ENCODE results near the gene NLRP5. TPM values are rescaled to one million over a fixed set of nuclear protein-coding genes. Genes with fewer than 3 reads are reported as not detected.

NLRP5 gene
- total and polyA plus RNA-seq, 2 of the 8 experiments (the other 6 are each of a cell fraction or from before 2014, with no cell fraction given) = not detected

DNA sequence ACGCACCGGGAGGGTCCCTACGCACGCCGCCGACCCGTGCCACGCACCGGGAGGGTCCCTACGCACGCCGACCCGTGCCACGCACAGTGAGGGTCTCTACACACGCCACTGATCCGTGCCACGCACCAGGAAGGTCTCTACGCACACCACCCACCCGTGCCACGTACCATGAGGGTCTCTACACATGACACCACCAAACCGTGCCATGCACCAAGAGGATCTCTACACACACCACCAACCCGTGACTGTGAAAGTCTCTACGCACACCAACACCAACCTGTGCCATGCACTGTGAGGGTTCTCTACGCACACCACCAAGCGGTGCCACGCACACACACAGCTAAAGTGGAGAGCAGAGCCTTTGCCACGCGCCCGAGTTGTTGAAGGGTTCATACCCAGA, 117.8 kb downstream of the NLRP5 start:
- Histone ChIP-seq H3K79me1 (ENCODE audit: low read depth, low read length) (peaks cover 21% of the 10 kb centered on the region), H3K4me1 (replicated peaks in 1 of 4; ENCODE audit: control insufficient read depth in 3 of 4, insufficient read depth in 4 of 4, low read length in 3 of 4) (peaks cover 0 to 23% (median 14%) of the 10 kb centered on the region in 4 experiments; a peak in 6 of 7 replicates), H3K36me3 (ENCODE audit: control insufficient read depth in 2 of 4, insufficient read depth in 4 of 4, low read length in 3 of 4) (peaks cover 2 to 15% (median 7%) of the 10 kb centered on the region in 4 experiments; a peak in 6 of 8 replicates), H2BK15ac (ENCODE audit: low read length) (no peak overlapping the region), H3K9me3 (ENCODE audit: insufficient read depth in 2 of 2, low read depth in 1 of 2, low read length in 1 of 2) (no peaks in the 10 kb centered on the region), H2AFZ (ENCODE audit: low read length) (no peak overlapping the region), H3K23me2 (ENCODE audit: low read depth, low read length) (no peaks in the 10 kb centered on the region), H3K14ac (ENCODE audit: insufficient read length) (no peak overlapping the region), H3K18ac (ENCODE audit: extremely low read depth, low read length) (no peak overlapping the region), H2BK120ac (replicated peaks; ENCODE audit: low read depth, low read length) (no peak overlapping the region), H2BK12ac (ENCODE audit: low read depth, low read length) (no peak overlapping the region), H3K4me2 (ENCODE audit: insufficient read depth in 1 of 2, low read depth in 2 of 2, low read length in 2 of 2) (no peak overlapping the region), H3K27me3 (replicated peaks in 1 of 4; ENCODE audit: control insufficient read depth in 3 of 4, extremely low read depth in 1 of 4, insufficient read depth in 3 of 4, low read length in 3 of 4) (no peaks in the 10 kb centered on the region; a peak in 1 of 7 replicates), H3K27ac (ENCODE audit: low read depth, low read length) (peak overlapping the region; percentile 63), H3K56ac (replicated peaks; ENCODE audit: insufficient read length, low read depth, low read length) (no peak overlapping the region), H2BK5ac (ENCODE audit: low read depth, low read length) (peak overlapping the region; percentile 71; the same call in 1 of the 2 replicates), H3K4me3 (ENCODE audit: extremely low read depth in 1 of 4, insufficient read depth in 2 of 4, low read depth in 3 of 4, low read length in 4 of 4) (no peak overlapping the region), H4K20me1 (replicated peaks in 1 of 2; ENCODE audit: control insufficient read depth in 1 of 2, insufficient read depth in 2 of 2, low read length in 2 of 2) (peaks cover 51 to 59% of the 10 kb centered on the region in 2 experiments), H3K9ac (replicated peaks in 1 of 4; ENCODE audit: extremely low read depth in 1 of 4, low read depth in 3 of 4, low read length in 3 of 4) (peak overlapping the region in 1 of 4 experiments; percentile 30; a peak in 1 of 7 replicates), H3K23ac (ENCODE audit: insufficient read length) (no peak overlapping the region), H4K8ac (ENCODE audit: extremely low read depth, insufficient read depth, low read length) (no peak overlapping the region), H4K5ac (ENCODE audit: insufficient read length, low read depth, low read length) (no peak overlapping the region), H3K4ac (replicated peaks; ENCODE audit: insufficient read length, low read depth, low read length) (peak overlapping the region; percentile 97), H2BK20ac (ENCODE audit: low read length) (no peak overlapping the region), H2AK5ac (ENCODE audit: low read depth, low read length) (peak overlapping the region; percentile 17; the same call in 1 of the 2 replicates), H3K79me2 (ENCODE audit: control insufficient read depth in 1 of 2, insufficient read depth in 2 of 2, low read length in 2 of 2) (peaks cover 16 to 82% of the 10 kb centered on the region in 2 experiments), H4K91ac (replicated peaks; ENCODE audit: insufficient read length, low read length) (peak overlapping the region; percentile 85)
- DNase-seq (ENCODE audit: low read depth in 1 of 2, low spot score in 2 of 2) = no peak
- ChIA-PET POLR2A (ENCODE audit: partially characterized antibody) (interaction anchor here (0.9 to 6.0 kb wide), 7 partner anchors 10 to 43 kb away, joined by 3 to 51 read pairs (median 5); partner anchors contain the start of gene ZNF787), CTCF (ENCODE audit: partially characterized antibody) (interaction anchor here (0.9 to 2.6 kb wide), 19 partner anchors 9 to 151 kb away, joined by 3 to 12 read pairs (median 4); no protein-coding TSS in a partner anchor)
- 91% methylated on average over 20 of the region's 29 CpGs; no CpG with 5 or more reads in 1 of the 2 experiments for WGBS, 2 experiments (ENCODE audit: extremely low coverage in 1 of 2, insufficient coverage in 1 of 2, insufficient read length in 1 of 2, insufficient replicate concordance in 2 of 2, low coverage in 1 of 2, low lambda C conversion rate in 2 of 2, missing lambda C conversion rate in 1 of 2)
- TF ChIP-seq EGR1 (IDR thresholded peaks at IDR 0.05; ENCODE audit: borderline replicate concordance, low read depth, low read length) = no peak
- TF ChIP-seq SAP30 (IDR thresholded peaks at IDR 0.05; ENCODE audit: insufficient read depth, insufficient replicate concordance, low read length) = no peak
- TF ChIP-seq BCL11A (IDR thresholded peaks at IDR 0.05; ENCODE audit: low read depth in 2 of 2, low read length in 2 of 2) = no peak
- FAIRE-seq = no peak
